SK-N-SH treated with all-trans-retinoic acid at 6 μM for 48 hours (cell line): ENCODE data around the gene RCOR2.

ENCODE experiments used
- ATAC-seq: fragments of 200-7000 bp; cut with Tn5 transposase; 3 replicates; pipeline ENCODE4 v1.9.1; 2020; ENCODE audit warnings: mild to moderate bottlenecking, moderate library complexity
- ARNTL ChIP-seq: fragments of 450-650 bp; formaldehyde crosslinking; IDR thresholded peaks from 2 replicates; pipeline ENCODE4 v1.5.0; 2020; ENCODE audit warnings: low read depth, mild to moderate bottlenecking, moderate library complexity, borderline replicate concordance
- BACH2 ChIP-seq: fragments of 250-450 bp; sonication (Bioruptor Pico); IDR thresholded peaks from 2 replicates; pipeline ENCODE4 v1.9.0; 2021; ENCODE audit warnings: mild to moderate bottlenecking, borderline replicate concordance
- CREB5 ChIP-seq: fragments of 250-450 bp; sonication (Bioruptor Pico); IDR thresholded peaks from 2 replicates; pipeline ENCODE4 v1.5.1; 2020; ENCODE audit warnings: low read depth, mild to moderate bottlenecking, moderate library complexity
- CSDC2 ChIP-seq: fragments of 250-450 bp; sonication (Bioruptor Pico); IDR thresholded peaks from 2 replicates; pipeline ENCODE4 v1.5.0; 2020; ENCODE audit warnings: mild to moderate bottlenecking, moderate library complexity
- ESRRG ChIP-seq: fragments of 250-450 bp; sonication (Bioruptor Pico); IDR thresholded peaks from 2 replicates; pipeline ENCODE4 v1.6.1; 2021; ENCODE audit warnings: mild to moderate bottlenecking
- GLIS3 ChIP-seq: fragments of 250-450 bp; sonication (Bioruptor Pico); IDR thresholded peaks from 2 replicates; pipeline ENCODE4 v1.5.0; 2020; ENCODE audit warnings: mild to moderate bottlenecking, moderate library complexity
- ISL1 ChIP-seq: fragments of 250-450 bp; sonication (Bioruptor Pico); IDR thresholded peaks from 2 replicates; pipeline ENCODE4 v2.1.2; 2022; ENCODE audit warnings: mild to moderate bottlenecking, moderate library complexity
- OSR1 ChIP-seq: fragments of 250-450 bp; sonication (Bioruptor Pico); IDR thresholded peaks from 2 replicates; pipeline ENCODE4 v1.8.0; 2022; ENCODE audit warnings: moderate library complexity, mild to moderate bottlenecking, inconsistent platforms
- PATZ1 ChIP-seq: fragments of 250-450 bp; sonication (Bioruptor Pico); IDR thresholded peaks from 2 replicates; pipeline ENCODE4 v1.8.0; 2020; ENCODE audit warnings: mild to moderate bottlenecking, moderate library complexity, borderline replicate concordance
- RARB ChIP-seq: fragments of 250-450 bp; sonication (Bioruptor Pico); IDR thresholded peaks from 2 replicates; pipeline ENCODE4 v1.8.0; 2021; ENCODE audit warnings: mild to moderate bottlenecking, moderate library complexity
- SNAI2 ChIP-seq: fragments of 250-450 bp; sonication (Bioruptor Pico); IDR thresholded peaks from 2 replicates; pipeline ENCODE4 v1.5.0; 2020; ENCODE audit warnings: mild to moderate bottlenecking, moderate library complexity
- TCF4 ChIP-seq: fragments of 250-450 bp; sonication (Bioruptor Pico); IDR thresholded peaks from 2 replicates; pipeline ENCODE4 v1.8.0; 2021; ENCODE audit warnings: mild to moderate bottlenecking, moderate library complexity, borderline replicate concordance
- TOX ChIP-seq: fragments of 250-450 bp; sonication (Bioruptor Pico); IDR thresholded peaks from 2 replicates; pipeline ENCODE4 v1.8.0; 2021; ENCODE audit warnings: mild to moderate bottlenecking, moderate library complexity, borderline replicate concordance
- TSHZ2 ChIP-seq: fragments of 250-450 bp; sonication (Bioruptor Pico); IDR thresholded peaks from 2 replicates; pipeline ENCODE4 v1.5.0; 2020; ENCODE audit warnings: mild to moderate bottlenecking, moderate library complexity
- ZC3H10 ChIP-seq: fragments of 250-450 bp; sonication (Bioruptor Pico); IDR thresholded peaks from 2 replicates; pipeline ENCODE4 v1.5.1; 2021; ENCODE audit warnings: mild to moderate bottlenecking, moderate library complexity
- ZFP3 ChIP-seq: fragments of 250-450 bp; sonication (Bioruptor Pico); IDR thresholded peaks from 2 replicates; pipeline ENCODE4 v1.5.0; 2020; ENCODE audit warnings: mild to moderate bottlenecking, moderate library complexity
- ZFP30 ChIP-seq: fragments of 450-650 bp; formaldehyde crosslinking; IDR thresholded peaks from 2 replicates; pipeline ENCODE4 v1.5.0; 2022; ENCODE audit warnings: mild to moderate bottlenecking, moderate library complexity
- ZNF565 ChIP-seq: fragments of 450-650 bp; formaldehyde crosslinking; conservative IDR thresholded peaks from 2 replicates; pipeline ENCODE4 v1.5.0; 2020; ENCODE audit warnings: low read depth, mild to moderate bottlenecking, moderate library complexity
- ZNF70 ChIP-seq: fragments of 450-650 bp; formaldehyde crosslinking; IDR thresholded peaks from 2 replicates; pipeline ENCODE4 v1.5.0; 2020; ENCODE audit warnings: mild to moderate bottlenecking, moderate library complexity
- ZNF8 ChIP-seq: fragments of 450-650 bp; formaldehyde crosslinking; IDR thresholded peaks from 2 replicates; pipeline ENCODE4 v1.5.0; 2020; ENCODE audit warnings: mild to moderate bottlenecking, moderate library complexity
- TF ChIP-seq, protein P1 (sequence below): fragments of 250-450 bp; sonication (Bioruptor Pico); IDR thresholded peaks from 2 replicates; pipeline ENCODE4 v1.5.1; 2021; ENCODE audit warnings: mild to moderate bottlenecking, moderate library complexity

Gene RCOR2

GRCh38 chr11:63893355-63893754 lies 23.6 kb downstream of the RCOR2 start:
- TF ChIP-seq TOX (CRISPR knock-in tag) (no peak), ZNF8 (CRISPR knock-in tag) (no peak), RARB (CRISPR knock-in tag) (no peak), ZFP30 (CRISPR knock-in tag) (no peak), CREB5 (CRISPR knock-in tag) (no peak), ZFP3 (no peak), TCF4 (CRISPR knock-in tag) (no peak), ARNTL (CRISPR knock-in tag) (no peak), TSHZ2 (CRISPR knock-in tag) (no peak), SNAI2 (no peak), GLIS3 (no peak), ISL1 (CRISPR knock-in tag) (no peak), ZNF565 (CRISPR knock-in tag) (no peak), ZNF70 (CRISPR knock-in tag) (no peak), PATZ1 (CRISPR knock-in tag) (no peak), BACH2 (no peak), ESRRG (CRISPR knock-in tag) (no peak), CSDC2 (CRISPR knock-in tag) (no peak)
- TF ChIP-seq, protein P1, sequence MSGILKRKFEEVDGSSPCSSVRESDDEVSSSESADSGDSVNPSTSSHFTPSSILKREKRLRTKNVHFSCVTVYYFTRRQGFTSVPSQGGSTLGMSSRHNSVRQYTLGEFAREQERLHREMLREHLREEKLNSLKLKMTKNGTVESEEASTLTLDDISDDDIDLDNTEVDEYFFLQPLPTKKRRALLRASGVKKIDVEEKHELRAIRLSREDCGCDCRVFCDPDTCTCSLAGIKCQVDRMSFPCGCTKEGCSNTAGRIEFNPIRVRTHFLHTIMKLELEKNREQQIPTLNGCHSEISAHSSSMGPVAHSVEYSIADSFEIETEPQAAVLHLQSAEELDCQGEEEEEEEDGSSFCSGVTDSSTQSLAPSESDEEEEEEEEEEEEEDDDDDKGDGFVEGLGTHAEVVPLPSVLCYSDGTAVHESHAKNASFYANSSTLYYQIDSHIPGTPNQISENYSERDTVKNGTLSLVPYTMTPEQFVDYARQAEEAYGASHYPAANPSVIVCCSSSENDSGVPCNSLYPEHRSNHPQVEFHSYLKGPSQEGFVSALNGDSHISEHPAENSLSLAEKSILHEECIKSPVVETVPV (CRISPR knock-in tag), result no peak
- no peak for ATAC-seq

GRCh38 chr11:63892228-63892627 lies 24.7 kb downstream of the RCOR2 start:
- TF ChIP-seq, protein P1 (CRISPR knock-in tag), result no peak
- no peak for TF ChIP-seq OSR1 (CRISPR knock-in tag)
- TF ChIP-seq ISL1 (CRISPR knock-in tag), result no peak
- TF ChIP-seq ARNTL (CRISPR knock-in tag), result no peak
- TF ChIP-seq TCF4 (CRISPR knock-in tag), result no peak
- TF ChIP-seq RARB (CRISPR knock-in tag), result no peak
- TF ChIP-seq, all 23 proteins: peak for 0
- ATAC-seq, result no peak

DNA sequence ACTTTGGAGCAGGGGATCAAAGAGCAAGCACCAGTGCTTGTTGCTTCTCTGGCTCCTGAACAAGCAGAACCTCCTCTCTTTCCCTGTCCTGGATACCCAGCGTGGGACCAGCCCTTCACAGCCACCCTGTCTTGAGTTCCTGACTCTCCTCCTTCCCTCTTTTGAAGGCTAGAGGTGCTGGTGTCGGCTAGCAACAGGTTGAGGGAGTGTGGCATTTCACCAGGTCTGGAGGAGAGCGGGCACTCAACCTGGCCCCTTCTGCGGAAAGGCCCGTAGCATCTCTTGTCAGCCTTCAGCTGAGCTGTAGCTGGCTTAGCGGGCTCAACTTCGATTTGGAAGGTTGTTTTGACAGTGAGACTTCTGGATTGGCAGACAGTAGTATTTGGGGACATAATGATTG lies 26.6 kb downstream of the RCOR2 start:
- TF ChIP-seq RARB (CRISPR knock-in tag) (no peak), ZC3H10 (CRISPR knock-in tag) (no peak), ZFP30 (CRISPR knock-in tag) (no peak), ESRRG (CRISPR knock-in tag) (no peak), ZNF70 (CRISPR knock-in tag) (no peak), TOX (CRISPR knock-in tag) (no peak), GLIS3 (no peak), ARNTL (CRISPR knock-in tag) (no peak), ZNF8 (CRISPR knock-in tag) (no peak)
- ATAC-seq, result no peak
